HEK293 (cell line): ENCODE data around the gene CTBP2.

ENCODE experiments used
- GFI1B ChIP-seq: fragments of 450-650 bp; formaldehyde crosslinking; IDR thresholded peaks from 2 replicates; pipeline ENCODE4 v1.5.1; 2016; ENCODE audit warnings: missing biosample characterization, missing genetic modification characterization
- HOXC10 ChIP-seq: sonication (generic); formaldehyde crosslinking; IDR thresholded peaks from 2 replicates; pipeline ENCODE4 v1.8.1; 2023; ENCODE audit warnings: mild to moderate bottlenecking, missing genetic modification reagents
- KLF9 ChIP-seq: fragments of 450-650 bp; formaldehyde crosslinking; IDR thresholded peaks from 2 replicates; pipeline ENCODE4 v1.5.1; 2016; ENCODE audit warnings: missing biosample characterization, missing genetic modification characterization, low read depth
- MYNN ChIP-seq: fragments of 450-650 bp; formaldehyde crosslinking; IDR thresholded peaks from 2 replicates; pipeline ENCODE4 v1.5.1; 2016; ENCODE audit warnings: missing biosample characterization, missing genetic modification characterization, borderline replicate concordance
- OSR2 ChIP-seq: fragments of 450-650 bp; formaldehyde crosslinking; IDR thresholded peaks from 2 replicates; pipeline ENCODE4 v1.5.1; 2016; ENCODE audit warnings: missing biosample characterization, missing genetic modification characterization
- ZNF292 ChIP-seq: fragments of 450-650 bp; formaldehyde crosslinking; IDR thresholded peaks from 2 replicates; pipeline ENCODE4 v1.5.1; 2016; ENCODE audit warnings: low read depth, missing biosample characterization, missing genetic modification characterization, borderline replicate concordance
- ZNF423 ChIP-seq: fragments of 450-650 bp; formaldehyde crosslinking; IDR thresholded peaks from 2 replicates; pipeline ENCODE4 v1.5.1; 2016; ENCODE audit warnings: missing biosample characterization, missing genetic modification characterization
- ZNF585B ChIP-seq: fragments of 450-650 bp; formaldehyde crosslinking; IDR thresholded peaks from 2 replicates; pipeline ENCODE4 v1.5.1; 2016; ENCODE audit warnings: missing biosample characterization, missing genetic modification characterization
- ZNF600 ChIP-seq: fragments of 450-650 bp; formaldehyde crosslinking; IDR thresholded peaks from 2 replicates; pipeline ENCODE4 v1.5.1; 2016; ENCODE audit warnings: missing biosample characterization, missing genetic modification characterization
- ZNF626 ChIP-seq: fragments of 450-650 bp; sonication (Bioruptor Pico); formaldehyde crosslinking; IDR thresholded peaks from 2 replicates; pipeline ENCODE4 v1.5.1; 2018; ENCODE audit warnings: missing biosample characterization, missing genetic modification characterization, inconsistent platforms
- ZNF677 ChIP-seq: fragments of 450-650 bp; IDR thresholded peaks from 2 replicates; pipeline ENCODE4 v1.5.0; 2018; ENCODE audit warnings: missing biosample characterization, mild to moderate bottlenecking, missing genetic modification characterization, moderate library complexity
- ZNF776 ChIP-seq: fragments of 450-650 bp; formaldehyde crosslinking; IDR thresholded peaks from 2 replicates; pipeline ENCODE4 v1.5.0; 2017; ENCODE audit warnings: missing biosample characterization, missing genetic modification characterization, borderline replicate concordance
- ZNF843 ChIP-seq: fragments of 450-650 bp; formaldehyde crosslinking; IDR thresholded peaks from 2 replicates; pipeline ENCODE4 v1.5.1; 2016; ENCODE audit warnings: missing biosample characterization, missing genetic modification characterization
- ZSCAN30 ChIP-seq: fragments of 450-650 bp; IDR thresholded peaks from 2 replicates; pipeline ENCODE4 v1.5.1; 2018; ENCODE audit warnings: missing biosample characterization, mild to moderate bottlenecking, missing genetic modification characterization, moderate library complexity
- TF ChIP-seq, protein P1 (sequence below): fragments of 450-650 bp; formaldehyde crosslinking; IDR thresholded peaks from 2 replicates; pipeline ENCODE4 v1.5.1; 2017; ENCODE audit warnings: missing biosample characterization, missing genetic modification characterization
- TF ChIP-seq, protein P2 (sequence below): fragments of 450-650 bp; formaldehyde crosslinking; IDR thresholded peaks from 2 replicates; pipeline ENCODE4 v1.5.1; 2016; ENCODE audit warnings: missing biosample characterization, missing genetic modification characterization
- TF ChIP-seq, protein P3 (sequence below): fragments of 450-650 bp; formaldehyde crosslinking; IDR thresholded peaks from 2 replicates; pipeline ENCODE4 v1.5.1; 2016; ENCODE audit warnings: missing biosample characterization, missing genetic modification characterization, low read depth
- TF ChIP-seq, protein P4 (sequence below): fragments of 450-650 bp; formaldehyde crosslinking; IDR thresholded peaks from 2 replicates; pipeline ENCODE4 v1.5.1; 2017; ENCODE audit warnings: missing biosample characterization, missing genetic modification characterization
- TF ChIP-seq, protein P5 (sequence below): fragments of 450-650 bp; formaldehyde crosslinking; IDR thresholded peaks from 2 replicates; pipeline ENCODE4 v1.5.1; 2016; ENCODE audit warnings: missing biosample characterization, missing genetic modification characterization
- TF ChIP-seq, protein P6 (sequence below): sonication (generic); formaldehyde crosslinking; IDR thresholded peaks from 2 replicates; pipeline ENCODE4 v1.8.1; 2022; ENCODE audit warnings: mild to moderate bottlenecking, moderate library complexity, missing genetic modification reagents
- TF ChIP-seq, protein P7 (sequence below): fragments of 450-650 bp; formaldehyde crosslinking; optimal IDR thresholded peaks from 2 replicates; pipeline ENCODE3; 2016; ENCODE audit warnings: missing biosample characterization, mild to moderate bottlenecking, missing genetic modification characterization
- TF ChIP-seq, protein P8 (sequence below): fragments of 450-650 bp; formaldehyde crosslinking; IDR thresholded peaks from 2 replicates; pipeline ENCODE4 v1.5.1; 2017; ENCODE audit warnings: missing biosample characterization, missing genetic modification characterization

CTBP2 gene

DNA sequence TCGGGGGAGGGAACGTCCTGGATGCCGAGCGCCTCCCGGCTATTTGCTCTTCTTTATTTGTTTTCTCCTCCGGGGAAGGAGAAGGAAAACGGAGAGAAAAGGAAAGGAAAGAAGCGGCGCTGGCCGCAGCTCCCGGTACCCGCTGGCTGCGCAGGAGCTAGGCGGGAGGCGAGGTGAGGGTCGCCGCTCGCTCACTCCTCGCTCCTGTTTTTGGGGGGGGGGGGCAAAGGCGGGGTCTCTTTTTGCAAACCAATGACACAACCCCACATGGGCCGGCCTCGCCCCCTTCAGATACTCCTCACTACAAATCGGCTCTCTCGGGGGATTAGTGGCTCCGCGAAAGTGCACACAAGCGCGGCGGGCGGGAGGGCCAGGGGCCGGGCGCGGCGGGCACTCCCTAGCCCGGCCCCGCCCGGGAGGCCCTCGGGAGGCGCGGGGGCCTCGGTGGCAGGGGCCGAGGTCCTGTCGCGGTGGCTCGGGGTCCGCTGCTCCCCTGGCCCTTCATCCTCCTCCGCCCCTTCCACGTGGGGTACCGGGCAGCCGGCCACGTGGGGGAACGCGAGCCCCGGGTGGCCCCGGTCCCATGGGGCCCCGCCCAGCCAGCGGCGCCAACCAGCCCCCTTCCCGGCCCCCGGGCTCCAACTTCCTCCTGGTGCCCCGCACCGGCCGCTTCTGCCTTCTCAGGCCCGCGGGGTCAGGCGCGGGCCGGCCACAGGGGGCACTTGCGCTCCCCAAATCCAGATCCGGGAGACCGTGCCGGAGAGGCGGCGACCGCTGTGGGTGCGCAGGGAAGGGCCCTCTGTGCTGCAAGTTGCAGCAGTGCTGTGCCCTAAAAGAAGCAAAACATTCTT is 718 bp upstream of the CTBP2 start (continued):
- TF ChIP-seq, protein P1, sequence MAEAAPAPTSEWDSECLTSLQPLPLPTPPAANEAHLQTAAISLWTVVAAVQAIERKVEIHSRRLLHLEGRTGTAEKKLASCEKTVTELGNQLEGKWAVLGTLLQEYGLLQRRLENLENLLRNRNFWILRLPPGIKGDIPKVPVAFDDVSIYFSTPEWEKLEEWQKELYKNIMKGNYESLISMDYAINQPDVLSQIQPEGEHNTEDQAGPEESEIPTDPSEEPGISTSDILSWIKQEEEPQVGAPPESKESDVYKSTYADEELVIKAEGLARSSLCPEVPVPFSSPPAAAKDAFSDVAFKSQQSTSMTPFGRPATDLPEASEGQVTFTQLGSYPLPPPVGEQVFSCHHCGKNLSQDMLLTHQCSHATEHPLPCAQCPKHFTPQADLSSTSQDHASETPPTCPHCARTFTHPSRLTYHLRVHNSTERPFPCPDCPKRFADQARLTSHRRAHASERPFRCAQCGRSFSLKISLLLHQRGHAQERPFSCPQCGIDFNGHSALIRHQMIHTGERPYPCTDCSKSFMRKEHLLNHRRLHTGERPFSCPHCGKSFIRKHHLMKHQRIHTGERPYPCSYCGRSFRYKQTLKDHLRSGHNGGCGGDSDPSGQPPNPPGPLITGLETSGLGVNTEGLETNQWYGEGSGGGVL: peak; percentile 69
- TF ChIP-seq ZNF585B (no peak; the same call in 1 of the 2 replicates), ZNF677 (tag by site-specific recombination) (no peak), OSR2 (peak; percentile 93), GFI1B (no peak), ZNF776 (tag by site-specific recombination) (no peak), ZNF600 (tag by site-specific recombination) (peak; percentile 89; the same call in 1 of the 2 replicates), HOXC10 (CRISPR knock-in tag) (no peak), ZNF292 (tag by site-specific recombination) (no peak), ZNF423 (tag by site-specific recombination) (peak; percentile 59; the same call in 1 of the 2 replicates), ZNF626 (tag by site-specific recombination) (peak; percentile 43; the same call in 1 of the 2 replicates), ZSCAN30 (tag by site-specific recombination) (peak; percentile 72; the same call in 1 of the 2 replicates), KLF9 (tag by site-specific recombination) (peak; percentile 54), MYNN (tag by site-specific recombination) (no peak), ZNF843 (no peak)
- TF ChIP-seq, protein P2, sequence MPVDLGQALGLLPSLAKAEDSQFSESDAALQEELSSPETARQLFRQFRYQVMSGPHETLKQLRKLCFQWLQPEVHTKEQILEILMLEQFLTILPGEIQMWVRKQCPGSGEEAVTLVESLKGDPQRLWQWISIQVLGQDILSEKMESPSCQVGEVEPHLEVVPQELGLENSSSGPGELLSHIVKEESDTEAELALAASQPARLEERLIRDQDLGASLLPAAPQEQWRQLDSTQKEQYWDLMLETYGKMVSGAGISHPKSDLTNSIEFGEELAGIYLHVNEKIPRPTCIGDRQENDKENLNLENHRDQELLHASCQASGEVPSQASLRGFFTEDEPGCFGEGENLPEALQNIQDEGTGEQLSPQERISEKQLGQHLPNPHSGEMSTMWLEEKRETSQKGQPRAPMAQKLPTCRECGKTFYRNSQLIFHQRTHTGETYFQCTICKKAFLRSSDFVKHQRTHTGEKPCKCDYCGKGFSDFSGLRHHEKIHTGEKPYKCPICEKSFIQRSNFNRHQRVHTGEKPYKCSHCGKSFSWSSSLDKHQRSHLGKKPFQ: no peak
- TF ChIP-seq, protein P3, sequence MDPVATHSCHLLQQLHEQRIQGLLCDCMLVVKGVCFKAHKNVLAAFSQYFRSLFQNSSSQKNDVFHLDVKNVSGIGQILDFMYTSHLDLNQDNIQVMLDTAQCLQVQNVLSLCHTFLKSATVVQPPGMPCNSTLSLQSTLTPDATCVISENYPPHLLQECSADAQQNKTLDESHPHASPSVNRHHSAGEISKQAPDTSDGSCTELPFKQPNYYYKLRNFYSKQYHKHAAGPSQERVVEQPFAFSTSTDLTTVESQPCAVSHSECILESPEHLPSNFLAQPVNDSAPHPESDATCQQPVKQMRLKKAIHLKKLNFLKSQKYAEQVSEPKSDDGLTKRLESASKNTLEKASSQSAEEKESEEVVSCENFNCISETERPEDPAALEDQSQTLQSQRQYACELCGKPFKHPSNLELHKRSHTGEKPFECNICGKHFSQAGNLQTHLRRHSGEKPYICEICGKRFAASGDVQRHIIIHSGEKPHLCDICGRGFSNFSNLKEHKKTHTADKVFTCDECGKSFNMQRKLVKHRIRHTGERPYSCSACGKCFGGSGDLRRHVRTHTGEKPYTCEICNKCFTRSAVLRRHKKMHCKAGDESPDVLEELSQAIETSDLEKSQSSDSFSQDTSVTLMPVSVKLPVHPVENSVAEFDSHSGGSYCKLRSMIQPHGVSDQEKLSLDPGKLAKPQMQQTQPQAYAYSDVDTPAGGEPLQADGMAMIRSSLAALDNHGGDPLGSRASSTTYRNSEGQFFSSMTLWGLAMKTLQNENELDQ (tag by site-specific recombination): no peak
- TF ChIP-seq, protein P4, sequence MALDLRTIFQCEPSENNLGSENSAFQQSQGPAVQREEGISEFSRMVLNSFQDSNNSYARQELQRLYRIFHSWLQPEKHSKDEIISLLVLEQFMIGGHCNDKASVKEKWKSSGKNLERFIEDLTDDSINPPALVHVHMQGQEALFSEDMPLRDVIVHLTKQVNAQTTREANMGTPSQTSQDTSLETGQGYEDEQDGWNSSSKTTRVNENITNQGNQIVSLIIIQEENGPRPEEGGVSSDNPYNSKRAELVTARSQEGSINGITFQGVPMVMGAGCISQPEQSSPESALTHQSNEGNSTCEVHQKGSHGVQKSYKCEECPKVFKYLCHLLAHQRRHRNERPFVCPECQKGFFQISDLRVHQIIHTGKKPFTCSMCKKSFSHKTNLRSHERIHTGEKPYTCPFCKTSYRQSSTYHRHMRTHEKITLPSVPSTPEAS (tag by site-specific recombination): no peak
- TF ChIP-seq, protein P5, sequence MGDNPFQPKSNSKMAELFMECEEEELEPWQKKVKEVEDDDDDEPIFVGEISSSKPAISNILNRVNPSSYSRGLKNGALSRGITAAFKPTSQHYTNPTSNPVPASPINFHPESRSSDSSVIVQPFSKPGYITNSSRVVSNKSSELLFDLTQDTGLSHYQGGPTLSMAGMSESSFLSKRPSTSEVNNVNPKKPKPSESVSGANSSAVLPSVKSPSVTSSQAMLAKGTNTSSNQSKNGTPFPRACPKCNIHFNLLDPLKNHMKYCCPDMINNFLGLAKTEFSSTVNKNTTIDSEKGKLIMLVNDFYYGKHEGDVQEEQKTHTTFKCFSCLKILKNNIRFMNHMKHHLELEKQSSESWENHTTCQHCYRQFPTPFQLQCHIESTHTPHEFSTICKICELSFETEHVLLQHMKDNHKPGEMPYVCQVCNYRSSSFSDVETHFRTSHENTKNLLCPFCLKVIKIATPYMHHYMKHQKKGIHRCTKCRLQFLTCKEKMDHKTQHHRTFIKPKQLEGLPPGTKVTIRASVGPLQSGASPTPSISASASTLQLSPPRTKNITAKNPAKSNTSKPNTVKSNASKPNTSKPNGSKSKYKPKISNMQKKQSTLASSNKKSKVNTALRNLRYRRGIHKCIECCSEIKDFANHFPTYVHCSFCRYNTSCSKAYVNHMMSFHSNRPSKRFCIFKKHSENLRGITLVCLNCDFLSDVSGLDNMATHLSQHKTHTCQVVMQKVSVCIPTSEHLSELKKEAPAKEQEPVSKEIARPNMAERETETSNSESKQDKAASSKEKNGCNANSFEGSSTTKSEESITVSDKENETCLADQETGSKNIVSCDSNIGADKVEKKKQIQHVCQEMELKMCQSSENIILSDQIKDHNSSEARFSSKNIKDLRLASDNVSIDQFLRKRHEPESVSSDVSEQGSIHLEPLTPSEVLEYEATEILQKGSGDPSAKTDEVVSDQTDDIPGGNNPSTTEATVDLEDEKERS (tag by site-specific recombination): no peak
- TF ChIP-seq, protein P6, sequence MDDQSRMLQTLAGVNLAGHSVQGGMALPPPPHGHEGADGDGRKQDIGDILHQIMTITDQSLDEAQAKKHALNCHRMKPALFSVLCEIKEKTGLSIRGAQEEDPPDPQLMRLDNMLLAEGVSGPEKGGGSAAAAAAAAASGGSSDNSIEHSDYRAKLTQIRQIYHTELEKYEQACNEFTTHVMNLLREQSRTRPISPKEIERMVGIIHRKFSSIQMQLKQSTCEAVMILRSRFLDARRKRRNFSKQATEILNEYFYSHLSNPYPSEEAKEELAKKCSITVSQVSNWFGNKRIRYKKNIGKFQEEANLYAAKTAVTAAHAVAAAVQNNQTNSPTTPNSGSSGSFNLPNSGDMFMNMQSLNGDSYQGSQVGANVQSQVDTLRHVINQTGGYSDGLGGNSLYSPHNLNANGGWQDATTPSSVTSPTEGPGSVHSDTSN: no peak
- TF ChIP-seq, protein P7, sequence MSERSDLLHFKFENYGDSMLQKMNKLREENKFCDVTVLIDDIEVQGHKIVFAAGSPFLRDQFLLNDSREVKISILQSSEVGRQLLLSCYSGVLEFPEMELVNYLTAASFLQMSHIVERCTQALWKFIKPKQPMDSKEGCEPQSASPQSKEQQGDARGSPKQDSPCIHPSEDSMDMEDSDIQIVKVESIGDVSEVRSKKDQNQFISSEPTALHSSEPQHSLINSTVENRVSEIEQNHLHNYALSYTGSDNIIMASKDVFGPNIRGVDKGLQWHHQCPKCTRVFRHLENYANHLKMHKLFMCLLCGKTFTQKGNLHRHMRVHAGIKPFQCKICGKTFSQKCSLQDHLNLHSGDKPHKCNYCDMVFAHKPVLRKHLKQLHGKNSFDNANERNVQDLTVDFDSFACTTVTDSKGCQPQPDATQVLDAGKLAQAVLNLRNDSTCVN (tag by site-specific recombination): peak; percentile 73
- TF ChIP-seq, protein P8, sequence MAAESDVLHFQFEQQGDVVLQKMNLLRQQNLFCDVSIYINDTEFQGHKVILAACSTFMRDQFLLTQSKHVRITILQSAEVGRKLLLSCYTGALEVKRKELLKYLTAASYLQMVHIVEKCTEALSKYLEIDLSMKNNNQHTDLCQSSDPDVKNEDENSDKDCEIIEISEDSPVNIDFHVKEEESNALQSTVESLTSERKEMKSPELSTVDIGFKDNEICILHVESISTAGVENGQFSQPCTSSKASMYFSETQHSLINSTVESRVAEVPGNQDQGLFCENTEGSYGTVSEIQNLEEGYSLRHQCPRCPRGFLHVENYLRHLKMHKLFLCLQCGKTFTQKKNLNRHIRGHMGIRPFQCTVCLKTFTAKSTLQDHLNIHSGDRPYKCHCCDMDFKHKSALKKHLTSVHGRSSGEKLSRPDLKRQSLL (tag by site-specific recombination): peak; percentile 69; the same call in 1 of the 2 replicates
